Measurements from ENCODE around the gene ISY1.
"Not testable (repeated sequence)": the region's sequence is repeated elsewhere in the genome, so short reads cannot be mapped to it uniquely, and the experiment has no call there.

Gene ISY1

DNA sequence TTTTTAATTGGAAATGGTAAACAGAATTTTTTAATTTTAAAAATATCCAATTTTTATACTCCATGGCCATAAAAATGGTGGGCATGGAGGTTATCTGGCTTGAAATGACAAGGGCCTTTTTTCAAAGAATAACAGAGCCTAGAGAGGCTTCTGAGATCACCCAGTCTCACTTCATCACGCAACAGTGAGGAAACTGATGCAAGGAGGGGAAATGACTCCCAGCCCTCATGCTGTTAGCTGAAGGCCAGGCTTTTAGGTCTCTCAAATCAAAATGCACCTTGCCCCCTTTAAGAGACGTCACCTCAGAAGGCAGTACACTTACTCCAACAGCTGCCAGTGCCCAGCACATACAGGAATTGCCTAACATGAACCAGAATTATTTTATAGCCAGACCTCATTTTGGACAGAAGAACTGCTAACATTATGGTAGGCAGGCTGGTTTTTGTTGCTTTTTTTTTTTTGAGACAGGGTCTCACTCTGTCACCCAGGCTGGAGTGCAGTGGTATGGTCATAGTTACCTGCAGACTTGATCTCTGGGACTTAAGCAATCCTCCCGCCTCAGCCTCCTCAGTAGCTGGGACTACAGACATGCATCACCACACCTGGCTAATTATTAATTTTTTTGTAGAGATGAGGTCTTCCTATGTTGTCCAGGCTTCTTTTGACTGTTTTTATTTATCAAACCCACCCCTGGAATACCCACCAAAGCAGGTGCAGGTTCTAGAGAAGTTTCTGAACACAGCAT, 48.4 kb downstream of the ISY1 start:
- no peak for DNase-seq (ENCODE audit: low read depth)
- TF ChIP-seq, protein P1, sequence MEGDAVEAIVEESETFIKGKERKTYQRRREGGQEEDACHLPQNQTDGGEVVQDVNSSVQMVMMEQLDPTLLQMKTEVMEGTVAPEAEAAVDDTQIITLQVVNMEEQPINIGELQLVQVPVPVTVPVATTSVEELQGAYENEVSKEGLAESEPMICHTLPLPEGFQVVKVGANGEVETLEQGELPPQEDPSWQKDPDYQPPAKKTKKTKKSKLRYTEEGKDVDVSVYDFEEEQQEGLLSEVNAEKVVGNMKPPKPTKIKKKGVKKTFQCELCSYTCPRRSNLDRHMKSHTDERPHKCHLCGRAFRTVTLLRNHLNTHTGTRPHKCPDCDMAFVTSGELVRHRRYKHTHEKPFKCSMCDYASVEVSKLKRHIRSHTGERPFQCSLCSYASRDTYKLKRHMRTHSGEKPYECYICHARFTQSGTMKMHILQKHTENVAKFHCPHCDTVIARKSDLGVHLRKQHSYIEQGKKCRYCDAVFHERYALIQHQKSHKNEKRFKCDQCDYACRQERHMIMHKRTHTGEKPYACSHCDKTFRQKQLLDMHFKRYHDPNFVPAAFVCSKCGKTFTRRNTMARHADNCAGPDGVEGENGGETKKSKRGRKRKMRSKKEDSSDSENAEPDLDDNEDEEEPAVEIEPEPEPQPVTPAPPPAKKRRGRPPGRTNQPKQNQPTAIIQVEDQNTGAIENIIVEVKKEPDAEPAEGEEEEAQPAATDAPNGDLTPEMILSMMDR (conservative IDR thresholded peaks at IDR 0.05; ENCODE audit: control insufficient read depth, insufficient read depth, low read depth, low read length) = no peak
- H3K4me3 ChIP-seq (ENCODE audit: control insufficient read depth, low read depth, low read length) = no peak overlapping the region

DNA sequence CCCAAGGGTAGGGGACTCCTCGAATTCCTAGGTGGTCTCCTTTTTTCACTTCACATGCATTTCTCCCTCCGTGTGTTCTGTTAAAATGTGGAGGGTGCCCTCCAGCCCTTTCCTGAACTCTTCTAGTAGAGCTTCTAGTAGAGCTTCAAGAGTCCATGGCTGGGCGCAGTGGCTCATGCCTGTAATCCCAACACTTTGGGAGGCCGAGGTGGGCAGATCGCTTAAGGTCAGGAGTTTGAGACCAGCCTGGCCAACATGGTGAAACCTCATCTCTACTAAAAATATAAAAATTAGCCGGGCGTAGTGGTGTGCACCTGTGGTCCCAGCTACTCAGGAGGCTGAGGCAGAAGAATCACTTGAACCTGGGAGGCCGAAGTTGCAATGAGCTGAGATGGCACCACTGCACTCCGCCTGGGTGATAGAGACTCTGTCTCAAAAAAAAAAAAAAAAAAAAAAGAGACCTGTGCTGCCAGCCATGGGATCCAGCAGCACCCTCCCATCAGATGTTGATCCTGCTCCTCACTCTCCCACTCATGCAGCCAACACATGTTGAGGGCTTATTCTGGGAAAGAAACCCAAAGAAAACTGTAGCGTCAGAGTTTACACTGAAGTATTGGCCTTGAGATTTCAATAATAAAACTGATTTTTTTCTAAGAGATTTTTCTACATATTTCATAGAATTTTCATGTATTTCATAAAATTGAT, 49.6 kb downstream of the ISY1 start:
- not testable (repeated sequence) for DNase-seq (ENCODE audit: low read depth); H3K4me3 ChIP-seq (ENCODE audit: control insufficient read depth, low read depth, low read length)

DNA sequence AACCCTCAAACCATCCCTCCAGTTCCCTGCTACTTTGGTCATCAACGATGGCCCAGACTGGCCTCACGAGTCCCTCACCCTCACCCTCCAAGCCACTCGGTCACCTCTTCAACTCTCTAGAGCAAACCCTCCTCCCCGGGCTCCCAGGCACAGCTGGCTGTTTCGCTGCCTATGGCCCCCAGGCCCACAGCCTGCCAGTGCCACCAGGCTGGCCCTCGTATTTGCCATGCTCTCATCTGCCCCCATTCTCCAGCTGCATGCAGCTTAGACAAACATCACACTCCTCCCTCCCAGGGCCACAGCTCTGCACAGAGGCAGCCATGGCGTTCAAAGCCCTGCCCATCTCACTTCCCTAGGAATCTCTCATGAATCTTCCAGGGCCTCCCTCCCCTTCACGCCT, 53.1 kb downstream of the ISY1 start:
- TF ChIP-seq, protein P1 (conservative IDR thresholded peaks at IDR 0.05; ENCODE audit: control insufficient read depth, insufficient read depth, low read depth, low read length) = no peak
- H3K4me3 ChIP-seq (ENCODE audit: control insufficient read depth, low read depth, low read length) = no peak overlapping the region
- no peak for DNase-seq (ENCODE audit: low read depth)

DNA sequence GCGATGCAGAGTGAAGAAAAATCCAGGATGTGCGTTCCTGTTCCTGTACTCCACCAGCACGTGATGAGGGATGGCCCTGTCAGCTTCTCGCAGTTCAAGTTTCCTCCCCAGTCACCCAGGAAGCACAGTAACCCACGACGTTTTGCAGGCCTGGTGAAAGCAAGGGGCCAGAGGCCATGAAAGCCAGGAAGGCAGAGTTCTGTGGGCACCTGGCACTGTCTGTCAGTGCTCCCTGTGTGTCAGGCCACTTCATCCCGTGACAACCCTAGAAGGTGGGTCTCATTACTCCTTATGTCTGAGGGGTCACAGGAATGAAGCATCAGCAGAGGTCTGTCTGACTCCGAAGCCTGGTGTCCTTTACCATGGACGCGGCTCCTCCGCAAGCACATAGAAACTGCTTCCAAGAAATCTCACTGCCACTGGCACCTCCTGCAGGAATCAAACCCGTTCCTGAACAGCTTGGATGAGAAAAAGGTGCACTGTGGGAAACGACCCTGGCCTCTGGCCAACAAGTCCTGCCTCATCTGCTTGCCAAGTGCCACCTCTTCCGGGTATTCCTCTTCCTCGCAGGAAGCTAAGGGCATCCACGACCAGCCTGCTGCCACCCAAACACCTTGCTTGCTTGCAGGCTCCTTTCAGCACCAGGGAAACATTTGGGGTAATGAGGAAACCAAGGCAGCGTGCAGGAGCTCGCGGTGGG, 53.8 kb downstream of the ISY1 start:
- no peak for DNase-seq (ENCODE audit: low read depth)
- H3K4me3 ChIP-seq (ENCODE audit: control insufficient read depth, low read depth, low read length) = no peak overlapping the region
- TF ChIP-seq, protein P1 (conservative IDR thresholded peaks at IDR 0.05; ENCODE audit: control insufficient read depth, insufficient read depth, low read depth, low read length) = no peak

DNA sequence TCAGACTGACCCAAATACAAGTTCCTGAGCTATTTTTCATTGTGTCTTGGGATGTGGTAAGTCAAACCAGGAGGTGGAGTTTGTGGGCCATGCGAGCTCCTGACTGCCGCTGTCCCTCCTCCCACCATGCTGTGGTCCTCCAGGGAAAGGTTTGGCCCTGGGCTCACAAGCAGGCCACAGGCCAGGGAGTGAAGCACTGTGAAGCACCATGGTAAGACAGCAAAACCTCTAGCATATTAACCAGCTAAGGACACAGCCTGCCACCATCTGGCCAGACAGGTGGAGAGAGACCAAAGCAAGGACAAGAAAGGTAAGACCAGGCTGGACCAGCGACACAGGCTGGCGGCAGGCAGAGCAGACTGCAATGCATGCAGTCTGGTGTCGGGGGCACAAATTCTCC, 54.5 kb downstream of the ISY1 start:
- TF ChIP-seq, protein P1 (conservative IDR thresholded peaks at IDR 0.05; ENCODE audit: control insufficient read depth, insufficient read depth, low read depth, low read length) = no peak
- H3K4me3 ChIP-seq (ENCODE audit: control insufficient read depth, low read depth, low read length) = no peak overlapping the region
- DNase-seq (ENCODE audit: low read depth) = no peak

DNA sequence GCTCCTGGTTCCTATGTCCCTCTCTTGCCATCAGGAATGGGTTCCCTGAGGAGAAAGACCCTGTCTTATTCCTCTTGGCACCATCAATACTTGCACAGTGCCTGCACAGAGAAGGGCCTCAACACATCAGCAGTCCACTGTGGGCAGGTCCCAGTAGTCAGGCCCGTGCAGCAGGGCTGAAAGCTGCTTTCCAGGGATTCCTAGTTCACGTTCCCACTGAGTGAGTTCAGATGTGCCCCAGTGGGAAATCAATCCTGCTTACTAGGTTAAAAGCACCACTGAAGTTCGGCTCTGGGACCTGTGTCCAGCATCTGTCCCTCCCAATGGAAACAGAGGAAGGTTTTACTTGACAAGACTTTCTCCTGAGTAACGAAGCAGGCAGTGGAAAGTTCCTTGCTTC, 55.0 kb downstream of the ISY1 start:
- TF ChIP-seq, protein P1 (conservative IDR thresholded peaks at IDR 0.05; ENCODE audit: control insufficient read depth, insufficient read depth, low read depth, low read length) = no peak
- H3K4me3 ChIP-seq (ENCODE audit: control insufficient read depth, low read depth, low read length) = no peak overlapping the region
- no peak for DNase-seq (ENCODE audit: low read depth)

DNA sequence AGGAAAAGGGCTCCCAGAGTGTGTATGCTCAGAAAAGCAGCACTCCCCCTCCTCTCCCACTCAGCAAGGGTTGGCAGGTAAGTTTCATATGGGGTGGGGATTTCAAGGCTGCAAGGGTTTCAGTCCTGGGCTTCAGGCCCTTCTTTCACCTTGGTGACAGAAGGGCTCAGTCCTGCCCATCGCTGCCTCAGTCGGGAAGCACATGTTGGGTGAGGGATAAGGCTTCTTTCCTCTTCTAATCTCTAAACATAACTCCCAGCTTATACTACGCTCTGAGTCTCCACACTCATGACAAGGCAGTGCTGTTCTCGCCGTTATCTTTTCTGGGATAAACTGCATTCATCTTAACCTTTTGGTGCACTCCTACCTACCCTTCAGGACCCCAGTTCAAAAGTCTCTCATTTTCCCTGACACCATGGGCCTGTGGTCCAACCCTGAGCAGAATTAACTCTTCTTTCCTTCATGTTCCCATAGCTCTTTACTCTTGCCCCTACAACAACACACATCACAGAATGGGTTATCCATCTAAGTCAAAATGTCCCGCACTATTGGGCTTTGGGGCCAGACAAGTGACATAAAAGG, 56.3 kb downstream of the ISY1 start:
- TF ChIP-seq, protein P1 (conservative IDR thresholded peaks at IDR 0.05; ENCODE audit: control insufficient read depth, insufficient read depth, low read depth, low read length) = no peak
- DNase-seq (ENCODE audit: low read depth) = no peak
- H3K4me3 ChIP-seq (ENCODE audit: control insufficient read depth, low read depth, low read length) = no peak overlapping the region
